Measurements from ENCODE around the gene MATR3.

DNA sequence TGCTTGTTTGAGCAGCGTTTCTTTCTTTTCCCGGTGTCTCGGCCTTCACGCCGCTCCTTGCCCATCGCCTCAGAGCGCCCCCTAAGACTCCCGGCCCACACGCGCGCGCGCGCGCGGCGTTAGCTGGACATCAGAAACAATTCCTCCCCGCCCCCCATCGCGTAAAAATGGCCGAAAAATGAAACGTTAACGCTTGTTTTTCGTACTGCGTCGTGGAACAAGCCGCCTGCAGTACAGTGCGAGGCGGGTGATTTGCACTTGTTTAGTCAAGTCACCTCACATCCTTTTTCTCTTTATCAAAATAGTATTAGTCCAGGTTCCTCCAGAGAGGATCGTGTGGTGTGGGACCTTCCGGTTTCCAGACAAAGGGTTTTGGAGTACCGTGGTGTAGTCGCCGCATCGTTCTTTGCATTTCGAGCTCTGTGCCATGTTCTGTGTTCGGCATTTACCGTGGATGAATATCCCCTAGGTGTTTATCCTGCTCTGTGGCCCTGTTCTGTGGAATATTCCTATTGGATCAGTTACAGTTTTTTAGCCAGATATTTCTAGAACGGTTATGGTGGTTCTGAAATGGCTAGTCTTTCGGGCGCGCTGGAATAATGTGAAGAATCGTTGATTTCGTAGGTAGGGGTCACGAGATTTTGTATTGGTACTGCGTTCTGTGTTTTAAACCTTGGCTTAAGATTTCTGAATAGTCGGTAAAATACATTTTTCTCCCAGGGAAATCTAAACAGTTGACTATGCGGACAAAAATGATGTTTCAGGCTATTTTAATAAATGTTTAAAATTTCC lies 1.0 kb downstream of the MATR3 start:
- no peak for TF ChIP-seq EZH2 (IDR thresholded peaks at IDR 0.05; ENCODE audit: low read length, unreplicated experiment)
- TF ChIP-seq, protein P1, sequence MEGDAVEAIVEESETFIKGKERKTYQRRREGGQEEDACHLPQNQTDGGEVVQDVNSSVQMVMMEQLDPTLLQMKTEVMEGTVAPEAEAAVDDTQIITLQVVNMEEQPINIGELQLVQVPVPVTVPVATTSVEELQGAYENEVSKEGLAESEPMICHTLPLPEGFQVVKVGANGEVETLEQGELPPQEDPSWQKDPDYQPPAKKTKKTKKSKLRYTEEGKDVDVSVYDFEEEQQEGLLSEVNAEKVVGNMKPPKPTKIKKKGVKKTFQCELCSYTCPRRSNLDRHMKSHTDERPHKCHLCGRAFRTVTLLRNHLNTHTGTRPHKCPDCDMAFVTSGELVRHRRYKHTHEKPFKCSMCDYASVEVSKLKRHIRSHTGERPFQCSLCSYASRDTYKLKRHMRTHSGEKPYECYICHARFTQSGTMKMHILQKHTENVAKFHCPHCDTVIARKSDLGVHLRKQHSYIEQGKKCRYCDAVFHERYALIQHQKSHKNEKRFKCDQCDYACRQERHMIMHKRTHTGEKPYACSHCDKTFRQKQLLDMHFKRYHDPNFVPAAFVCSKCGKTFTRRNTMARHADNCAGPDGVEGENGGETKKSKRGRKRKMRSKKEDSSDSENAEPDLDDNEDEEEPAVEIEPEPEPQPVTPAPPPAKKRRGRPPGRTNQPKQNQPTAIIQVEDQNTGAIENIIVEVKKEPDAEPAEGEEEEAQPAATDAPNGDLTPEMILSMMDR (conservative IDR thresholded peaks at IDR 0.05; ENCODE audit: low read depth, low read length): peak; percentile 49

All from PC-3 (cell line).